ENCODE results near the gene C22orf23.

The C22orf23 gene

DNA sequence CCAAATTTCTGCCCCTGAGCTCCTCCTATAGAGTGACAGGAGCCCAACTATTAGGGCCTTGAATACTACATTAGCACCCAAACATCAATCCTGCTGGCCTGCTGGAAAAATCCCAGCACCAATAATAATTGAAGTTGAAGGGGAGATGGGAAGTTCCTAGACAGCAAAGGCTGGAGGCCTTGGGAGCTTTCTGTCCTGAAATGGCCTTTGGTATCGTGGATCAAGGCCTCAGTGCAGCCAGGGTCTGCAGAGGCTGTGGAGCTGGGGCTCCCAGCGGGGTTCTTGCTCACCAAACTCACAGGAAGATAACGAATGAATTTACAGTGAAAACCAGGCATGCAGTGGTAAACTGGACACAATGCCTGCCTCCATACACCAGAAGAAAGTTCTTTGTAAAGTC lies 56.5 kb downstream of the C22orf23 start:
- no peak for DNase-seq

DNA sequence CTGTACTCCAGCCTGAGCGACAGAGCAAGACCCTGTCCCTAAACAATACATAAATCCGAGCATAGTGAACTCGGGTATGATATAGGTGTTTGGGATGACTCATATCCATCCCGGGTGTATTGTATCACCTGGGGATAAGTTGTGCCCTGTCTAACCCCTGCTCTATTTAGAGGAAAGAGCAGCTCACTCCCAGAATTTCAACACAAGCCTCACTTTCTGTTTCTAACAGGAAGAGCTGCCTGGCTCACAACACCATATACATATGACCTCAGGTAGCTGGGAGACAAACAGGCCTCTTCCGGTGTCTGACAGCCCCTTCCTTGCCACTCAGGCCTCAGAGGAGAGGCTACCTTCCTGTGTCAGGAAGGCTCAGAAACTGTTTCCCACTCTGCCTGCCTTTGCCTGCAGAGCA lies 57.2 kb downstream of the C22orf23 start:
- peak in 1 of 2 donors; percentile 71 for DNase-seq

- DNase-seq: no peak
These were observed 58.3 kb downstream of the C22orf23 start for GRCh38 chr22:37894939-37895670.

DNA sequence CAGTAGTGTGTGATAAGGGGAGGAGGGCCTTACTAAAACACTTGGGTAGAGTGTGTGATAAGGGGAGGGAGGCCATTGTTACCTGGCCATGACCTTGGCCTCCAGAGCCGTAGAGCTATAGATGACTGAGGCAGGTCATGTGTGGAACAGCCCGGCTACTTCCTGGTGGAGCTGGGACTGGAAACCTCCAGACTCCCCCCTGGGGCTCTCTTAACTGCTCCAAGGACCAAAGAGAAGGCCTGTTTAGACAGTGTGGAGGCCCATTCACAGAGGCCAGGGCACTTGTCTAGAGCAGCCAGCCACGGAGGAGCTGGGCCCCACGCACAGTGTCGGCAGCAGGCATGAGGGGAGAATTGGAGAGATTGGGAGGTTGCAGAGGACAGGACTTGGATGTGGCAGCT lies 59.8 kb downstream of the C22orf23 start:
- no peak for DNase-seq
